ENCODE results near the gene A3GALT2.

Gene A3GALT2

GRCh38 chr1:33280091-33280661, 40.7 kb downstream of the A3GALT2 start:
- TF ChIP-seq CTCF (IDR thresholded peaks at IDR 0.05) = no peak
- Histone ChIP-seq H3K27ac (no peak overlapping the region), H3K4me3 (no peak overlapping the region)
- DNase-seq (ENCODE audit: low spot score) = no peak

- peak overlapping the region in 1 of 2 donors; percentile 4 for H3K27ac ChIP-seq
- no peak for TF ChIP-seq CTCF (IDR thresholded peaks at IDR 0.05)
- H3K4me3 ChIP-seq = no peak overlapping the region
- no peak for DNase-seq (ENCODE audit: low spot score)
Observed at GRCh38 chr1:33277488-33278084, 43.3 kb downstream of the A3GALT2 start.

GRCh38 chr1:33276573-33277298, 44.2 kb downstream of the A3GALT2 start:
- peak overlapping the region in 1 of 2 donors; percentile 4 for H3K27ac ChIP-seq
- TF ChIP-seq CTCF (IDR thresholded peaks at IDR 0.05) = no peak
- H3K4me3 ChIP-seq = no peak overlapping the region
- no peak for DNase-seq (ENCODE audit: low spot score)

GRCh38 chr1:33275706-33276572, 45.0 kb downstream of the A3GALT2 start:
- no peak for DNase-seq (ENCODE audit: low spot score)
- no peak for TF ChIP-seq CTCF (IDR thresholded peaks at IDR 0.05)
- peak overlapping the region in 1 of 2 donors; percentile 47 for H3K27ac ChIP-seq

GRCh38 chr1:33275195-33275594, 45.7 kb downstream of the A3GALT2 start:
- no peak for DNase-seq (ENCODE audit: low spot score)
- TF ChIP-seq CTCF (IDR thresholded peaks at IDR 0.05) = no peak
- no peak overlapping the region for H3K4me3 ChIP-seq
- H3K27ac ChIP-seq = peak overlapping the region in 1 of 2 donors; percentile 47

More at GRCh38 chr1:33275706-33276572, 45.0 kb downstream of the A3GALT2 start:
- H3K4me3 ChIP-seq = no peak overlapping the region

- TF ChIP-seq CTCF (IDR thresholded peaks at IDR 0.05) = no peak
- peak overlapping the region in 1 of 2 donors; percentile 10 for H3K27ac ChIP-seq
Observed at GRCh38 chr1:33274446-33274845, 46.5 kb downstream of the A3GALT2 start.

More at GRCh38 chr1:33274446-33274845, 46.5 kb downstream of the A3GALT2 start:
- DNase-seq (ENCODE audit: low spot score) = no peak
- no peak overlapping the region for H3K4me3 ChIP-seq
